Adrenal gland (tissue), 5 donors: Measurements from ENCODE around the gene SCN2A.

Experiments
- POLR2A ChIP-seq, 2 donors: fragments of 450-650 bp; IDR thresholded peaks; one replicate each; pipeline ENCODE4 v1.6.1; 2017; ENCODE audit warnings: antibody characterized with exemption in 2 of 2, mild to moderate bottlenecking in 2 of 2, moderate library complexity in 1 of 2
- TF ChIP-seq, protein P1 (sequence below), 6 experiments: fragments of 450-650 bp in 4 of 6; fragments of 200-600 bp in 2 of 6; sonication (generic) in 1 of 6; IDR thresholded peaks; 1 replicate in 5 of 6; 2 replicates in 1 of 6; pipeline versions ENCODE4 v1.5.1 to v1.8.0; 2016 to 2021; ENCODE audit warnings: antibody characterized with exemption in 6 of 6, mild to moderate bottlenecking in 2 of 6, moderate library complexity in 1 of 6
- donor health status: DM: no; HTN: no; CAD: no.

- TF ChIP-seq, protein P1, sequence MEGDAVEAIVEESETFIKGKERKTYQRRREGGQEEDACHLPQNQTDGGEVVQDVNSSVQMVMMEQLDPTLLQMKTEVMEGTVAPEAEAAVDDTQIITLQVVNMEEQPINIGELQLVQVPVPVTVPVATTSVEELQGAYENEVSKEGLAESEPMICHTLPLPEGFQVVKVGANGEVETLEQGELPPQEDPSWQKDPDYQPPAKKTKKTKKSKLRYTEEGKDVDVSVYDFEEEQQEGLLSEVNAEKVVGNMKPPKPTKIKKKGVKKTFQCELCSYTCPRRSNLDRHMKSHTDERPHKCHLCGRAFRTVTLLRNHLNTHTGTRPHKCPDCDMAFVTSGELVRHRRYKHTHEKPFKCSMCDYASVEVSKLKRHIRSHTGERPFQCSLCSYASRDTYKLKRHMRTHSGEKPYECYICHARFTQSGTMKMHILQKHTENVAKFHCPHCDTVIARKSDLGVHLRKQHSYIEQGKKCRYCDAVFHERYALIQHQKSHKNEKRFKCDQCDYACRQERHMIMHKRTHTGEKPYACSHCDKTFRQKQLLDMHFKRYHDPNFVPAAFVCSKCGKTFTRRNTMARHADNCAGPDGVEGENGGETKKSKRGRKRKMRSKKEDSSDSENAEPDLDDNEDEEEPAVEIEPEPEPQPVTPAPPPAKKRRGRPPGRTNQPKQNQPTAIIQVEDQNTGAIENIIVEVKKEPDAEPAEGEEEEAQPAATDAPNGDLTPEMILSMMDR (IDR thresholded peaks at IDR 0.05), result no peak
- TF ChIP-seq POLR2A (IDR thresholded peaks at IDR 0.05), result no peak
Measured at GRCh38 chr2:165214093-165214492, 25.1 kb upstream of the SCN2A start.
